DND-41 (cell line): ENCODE data around the gene TMTC2.

Experiments used
- ATAC-seq: fragments of 200-7000 bp; cut with Tn5 transposase; 3 replicates; pipeline ENCODE4 v1.9.1; 2021; ENCODE audit warnings: low read depth; ENCODE audit not compliant: insufficient read depth
- DNase-seq: peaks from one replicate; pipeline ENCODE4 v3.0.0-alpha.2; 2020
- H2AFZ ChIP-seq: 2 replicates; pipeline ENCODE4 v1.6.0; 2012; ENCODE audit warnings: low read depth, low read length
- H3K27ac ChIP-seq: 2 replicates; pipeline ENCODE4 v1.5.1; 2012; ENCODE audit warnings: low read length, inconsistent platforms
- H3K27me3 ChIP-seq: fragments of 200-600 bp; sonication (generic); 2 replicates; pipeline ENCODE4 v1.6.0; 2012; ENCODE audit warnings: low read length, mild to moderate bottlenecking, inconsistent platforms; ENCODE audit not compliant: insufficient read depth, poor library complexity
- H3K36me3 ChIP-seq: 2 replicates; pipeline ENCODE4 v1.5.1; 2012; ENCODE audit warnings: low read length, inconsistent platforms; ENCODE audit not compliant: insufficient read depth
- H3K4me1 ChIP-seq: 2 replicates; pipeline ENCODE4 v1.5.1; 2012; ENCODE audit warnings: mild to moderate bottlenecking, low read length; ENCODE audit not compliant: insufficient read depth
- H3K4me2 ChIP-seq: 2 replicates; pipeline ENCODE4 v1.6.0; 2012; ENCODE audit warnings: mild to moderate bottlenecking, moderate library complexity, low read length, inconsistent platforms; ENCODE audit not compliant: insufficient read depth
- H3K4me3 ChIP-seq, 2 experiments: fragments of 200-600 bp in 1 of 2; shearing (Covaris generic) in 1 of 2; 2 replicates each; pipeline ENCODE4 v1.5.1; 2012 to 2016; ENCODE audit warnings: inconsistent platforms in 2 of 2, low read length in 2 of 2, mild to moderate bottlenecking in 2 of 2, low read depth in 1 of 2, moderate library complexity in 1 of 2
- H3K79me2 ChIP-seq: 2 replicates; pipeline ENCODE4 v1.6.0; 2012; ENCODE audit warnings: low read length, inconsistent platforms; ENCODE audit not compliant: insufficient read depth
- H3K9ac ChIP-seq: 2 replicates; pipeline ENCODE4 v1.6.0; 2012; ENCODE audit warnings: low read depth, mild to moderate bottlenecking, inconsistent platforms, low read length, moderate library complexity
- H3K9me3 ChIP-seq: 2 replicates; pipeline ENCODE4 v1.5.1; 2012; ENCODE audit warnings: low read length, moderate library complexity, mild to moderate bottlenecking, inconsistent platforms; ENCODE audit not compliant: insufficient read depth, severe bottlenecking
- H4K20me1 ChIP-seq: 2 replicates; pipeline ENCODE4 v1.6.0; 2012; ENCODE audit warnings: low read length; ENCODE audit not compliant: insufficient read depth
- CTCF ChIP-seq: IDR thresholded peaks from 2 replicates; pipeline ENCODE4 v1.5.1; 2012; ENCODE audit warnings: borderline replicate concordance, low read length, moderate library complexity, mild to moderate bottlenecking; ENCODE audit not compliant: poor library complexity, severe bottlenecking; ENCODE audit errors: extremely low read depth
- EZH2 ChIP-seq: IDR thresholded peaks from 3 replicates; pipeline ENCODE4 v1.6.1; 2012; ENCODE audit warnings: borderline replicate concordance, low read depth, mild to moderate bottlenecking, moderate library complexity, low read length, inconsistent platforms; ENCODE audit not compliant: severe bottlenecking

TMTC2 gene

DNA sequence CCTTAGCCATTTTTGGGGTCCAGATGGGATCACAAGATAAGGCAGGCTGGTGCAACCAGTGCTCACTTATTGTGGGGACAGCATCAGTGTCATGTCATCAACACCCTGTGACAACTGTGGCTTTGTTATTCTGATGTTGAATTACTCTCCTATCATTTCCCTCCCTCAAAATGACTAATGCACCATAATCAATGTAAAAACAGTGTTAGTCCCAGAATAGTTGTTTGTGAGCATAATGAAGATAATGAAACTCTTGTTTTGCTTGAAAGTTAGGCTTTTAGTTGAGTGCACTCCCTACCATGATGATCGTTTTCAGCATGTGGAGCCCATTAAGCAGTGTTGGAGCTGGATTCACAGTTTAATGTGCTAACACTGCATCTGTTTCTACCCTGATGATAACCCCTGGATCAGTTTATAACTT, 151.4 kb downstream of the TMTC2 start:
- Histone ChIP-seq H3K27me3 (no peaks in the 10 kb centered on the region), H3K79me2 (no peaks in the 10 kb centered on the region), H3K9ac (no peak overlapping the region), H2AFZ (no peak overlapping the region), H3K27ac (no peak overlapping the region), H3K4me1 (no peaks in the 10 kb centered on the region), H3K9me3 (no peaks in the 10 kb centered on the region), H3K36me3 (no peaks in the 10 kb centered on the region), H3K4me3 (no peak overlapping the region), H4K20me1 (no peaks in the 10 kb centered on the region), H3K4me2 (no peak overlapping the region)
- ATAC-seq = no peak
- no peak for DNase-seq
- no peak for TF ChIP-seq EZH2
- no peak for TF ChIP-seq CTCF

- H3K27ac ChIP-seq = no peak overlapping the region
Observed at GRCh38 chr12:82838827-82839226, 152.1 kb downstream of the TMTC2 start.

DNA sequence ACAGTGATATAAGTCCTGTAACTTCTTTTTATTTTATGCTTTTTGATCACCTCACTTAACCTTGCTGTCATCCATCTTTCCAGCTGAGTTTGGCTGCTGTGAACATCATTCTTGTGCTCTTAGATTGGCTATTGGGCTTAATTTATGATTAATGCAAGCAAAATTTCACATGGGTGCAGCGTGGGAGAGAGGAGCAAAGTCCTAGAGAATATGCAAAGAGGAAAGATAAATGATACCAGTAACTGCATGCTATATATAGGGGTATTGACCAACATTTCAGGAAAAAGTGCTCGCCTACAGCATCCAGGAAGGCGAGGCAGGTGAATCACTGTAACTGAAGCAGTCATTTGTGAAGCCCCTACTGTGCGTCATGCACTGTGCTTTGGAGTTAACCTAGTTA, 153.1 kb downstream of the TMTC2 start:
- Histone ChIP-seq H3K79me2 (no peaks in the 10 kb centered on the region), H3K27ac (no peak overlapping the region), H4K20me1 (no peaks in the 10 kb centered on the region), H3K9ac (no peak overlapping the region), H3K27me3 (no peaks in the 10 kb centered on the region), H3K4me2 (no peak overlapping the region), H3K4me1 (no peaks in the 10 kb centered on the region), H3K9me3 (no peaks in the 10 kb centered on the region), H2AFZ (no peak overlapping the region), H3K4me3 (no peak overlapping the region), H3K36me3 (no peaks in the 10 kb centered on the region)
- DNase-seq (no peak), ATAC-seq (no peak)
- TF ChIP-seq EZH2 (no peak), CTCF (no peak)

More at GRCh38 chr12:82838827-82839226, 152.1 kb downstream of the TMTC2 start:
- DNase-seq (no peak), ATAC-seq (no peak)
- Histone ChIP-seq H2AFZ (no peak overlapping the region), H3K4me2 (no peak overlapping the region), H3K4me1 (no peaks in the 10 kb centered on the region), H3K27me3 (no peaks in the 10 kb centered on the region), H4K20me1 (no peaks in the 10 kb centered on the region), H3K36me3 (no peaks in the 10 kb centered on the region), H3K9ac (no peak overlapping the region), H3K9me3 (no peaks in the 10 kb centered on the region), H3K4me3 (no peak overlapping the region), H3K79me2 (no peaks in the 10 kb centered on the region)
- TF ChIP-seq EZH2 (no peak), CTCF (no peak)

- Histone ChIP-seq H2AFZ (no peak overlapping the region), H3K9me3 (no peaks in the 10 kb centered on the region), H3K27ac (no peak overlapping the region), H3K27me3 (no peaks in the 10 kb centered on the region), H3K4me2 (no peak overlapping the region), H3K79me2 (no peaks in the 10 kb centered on the region), H3K36me3 (no peaks in the 10 kb centered on the region), H3K4me1 (no peaks in the 10 kb centered on the region), H4K20me1 (no peaks in the 10 kb centered on the region), H3K4me3 (no peak overlapping the region), H3K9ac (no peak overlapping the region)
- DNase-seq (no peak), ATAC-seq (no peak)
- TF ChIP-seq EZH2 (no peak), CTCF (no peak)
Observed at GRCh38 chr12:82841487-82841904, 154.8 kb downstream of the TMTC2 start.
